ENCODE results near the gene PARP15. TPM values are rescaled to one million over a fixed set of nuclear protein-coding genes. Genes with fewer than 3 reads are reported as not detected.

Gene PARP15
- total RNA-seq (ENCODE audit: unreplicated experiment), result 0.36 TPM
- long read RNA-seq, result 0 reads

- H3K27ac Mint-ChIP-seq (ENCODE audit: unreplicated experiment), result no peak within 1 kb of the TSS
- peak; percentile 12 for DNase-seq (ENCODE audit: low spot score)
- peak within 1 kb of the TSS; percentile 84 for H3K4me3 Mint-ChIP-seq (ENCODE audit: unreplicated experiment)
- H3K9me3 Mint-ChIP-seq (ENCODE audit: unreplicated experiment), result peaks cover 4% of the 10 kb centered on the region
- no peaks in the 10 kb centered on the region for H3K27me3 Mint-ChIP-seq (ENCODE audit: unreplicated experiment)
- H3K36me3 Mint-ChIP-seq (ENCODE audit: low read depth, unreplicated experiment), result no peaks in the 10 kb centered on the region
- H3K4me1 Mint-ChIP-seq (ENCODE audit: unreplicated experiment), result no peaks in the 10 kb centered on the region
- no peak for TF ChIP-seq CTCF (IDR thresholded peaks at IDR 0.05; ENCODE audit: unreplicated experiment)
Measured at GRCh38 chr3:122577409-122578031, at the start of gene PARP15. Gene PARP15 (plus strand): TSS chr3:122577650. CDS start chr3:122577668, 18 bp downstream.

- Mint-ChIP-seq H3K4me3 (ENCODE audit: unreplicated experiment) (no peak overlapping the region), H3K27me3 (ENCODE audit: unreplicated experiment) (peaks cover 3% of the 10 kb centered on the region), H3K4me1 (ENCODE audit: unreplicated experiment) (no peaks in the 10 kb centered on the region), H3K9me3 (ENCODE audit: unreplicated experiment) (no peaks in the 10 kb centered on the region), H3K27ac (ENCODE audit: unreplicated experiment) (no peak overlapping the region), H3K36me3 (ENCODE audit: low read depth, unreplicated experiment) (no peaks in the 10 kb centered on the region)
- TF ChIP-seq CTCF (IDR thresholded peaks at IDR 0.05; ENCODE audit: unreplicated experiment), result no peak
- no peak for DNase-seq (ENCODE audit: low spot score)
Measured at GRCh38 chr3:122530164-122530563, 47.3 kb upstream of the PARP15 start.

GRCh38 chr3:122533480-122533879 lies 44.0 kb upstream of the PARP15 start:
- Mint-ChIP-seq H3K9me3 (ENCODE audit: unreplicated experiment) (no peaks in the 10 kb centered on the region), H3K27me3 (ENCODE audit: unreplicated experiment) (peaks cover 3% of the 10 kb centered on the region), H3K4me1 (ENCODE audit: unreplicated experiment) (peaks cover 10% of the 10 kb centered on the region), H3K27ac (ENCODE audit: unreplicated experiment) (no peak overlapping the region), H3K36me3 (ENCODE audit: low read depth, unreplicated experiment) (no peaks in the 10 kb centered on the region), H3K4me3 (ENCODE audit: unreplicated experiment) (no peak overlapping the region)
- no peak for TF ChIP-seq CTCF (IDR thresholded peaks at IDR 0.05; ENCODE audit: unreplicated experiment)
- DNase-seq (ENCODE audit: low spot score), result no peak

- Mint-ChIP-seq H3K27me3 (ENCODE audit: unreplicated experiment) (peaks cover 3% of the 10 kb centered on the region), H3K4me3 (ENCODE audit: unreplicated experiment) (no peak overlapping the region), H3K4me1 (ENCODE audit: unreplicated experiment) (peaks cover 10% of the 10 kb centered on the region), H3K36me3 (ENCODE audit: low read depth, unreplicated experiment) (no peaks in the 10 kb centered on the region), H3K27ac (ENCODE audit: unreplicated experiment) (no peak overlapping the region), H3K9me3 (ENCODE audit: unreplicated experiment) (no peaks in the 10 kb centered on the region)
- no peak for TF ChIP-seq CTCF (IDR thresholded peaks at IDR 0.05; ENCODE audit: unreplicated experiment)
- DNase-seq (ENCODE audit: low spot score), result no peak
Measured at GRCh38 chr3:122533931-122534334, 43.5 kb upstream of the PARP15 start.

- no peaks in the 10 kb centered on the region for H3K36me3 Mint-ChIP-seq (ENCODE audit: low read depth, unreplicated experiment)
- H3K4me1 Mint-ChIP-seq (ENCODE audit: unreplicated experiment), result peaks cover 10% of the 10 kb centered on the region
- peaks cover 4% of the 10 kb centered on the region for H3K27me3 Mint-ChIP-seq (ENCODE audit: unreplicated experiment)
- no peak overlapping the region for H3K27ac Mint-ChIP-seq (ENCODE audit: unreplicated experiment)
- H3K4me3 Mint-ChIP-seq (ENCODE audit: unreplicated experiment), result no peak overlapping the region
- TF ChIP-seq CTCF (IDR thresholded peaks at IDR 0.05; ENCODE audit: unreplicated experiment), result no peak
- no peaks in the 10 kb centered on the region for H3K9me3 Mint-ChIP-seq (ENCODE audit: unreplicated experiment)
- DNase-seq (ENCODE audit: low spot score), result no peak
Measured at GRCh38 chr3:122535964-122536631, 41.4 kb upstream of the PARP15 start.
